HEK293T (cell line): ENCODE data around the gene DTHD1.

Source experiments
- CTCF ChIA-PET: fragments of 350-600 bp; formaldehyde crosslinking; extraction: SDS; loops from one replicate; lab custom pipeline; 2021; ENCODE audit warnings: antibody characterized with exemption, inconsistent platforms; lab: Yijun Ruan, JAX
- POLR2A ChIA-PET: fragments of 350-600 bp; formaldehyde crosslinking; extraction: SDS; loops from one replicate; lab custom pipeline; 2020; ENCODE audit warnings: antibody characterized with exemption, inconsistent platforms; lab: Yijun Ruan, JAX
- DNase-seq: peaks from one replicate; pipeline ENCODE4 v3.0.0; 2012; ENCODE audit warnings: mixed read lengths; ENCODE audit errors: extremely low spot score
- ARNT ChIP-seq: fragments of 450-650 bp; IDR thresholded peaks from 2 replicates; pipeline ENCODE4 v1.6.1; 2017; ENCODE audit warnings: mild to moderate bottlenecking
- BHLHE40 ChIP-seq: fragments of 450-650 bp; IDR thresholded peaks from 2 replicates; pipeline ENCODE4 v1.6.1; 2016; ENCODE audit warnings: mild to moderate bottlenecking, moderate library complexity, borderline replicate concordance
- CTBP1 ChIP-seq: fragments of 450-650 bp; IDR thresholded peaks from 2 replicates; pipeline ENCODE4 v1.6.1; 2016; ENCODE audit warnings: borderline replicate concordance
- ELF4 ChIP-seq: fragments of 450-650 bp; IDR thresholded peaks from 2 replicates; pipeline ENCODE4 v1.6.1; 2017; ENCODE audit warnings: antibody characterized with exemption
- FOXA1 ChIP-seq: fragments of 450-650 bp; IDR thresholded peaks from 2 replicates; pipeline ENCODE4 v1.6.1; 2016; ENCODE audit warnings: mild to moderate bottlenecking
- FOXK2 ChIP-seq: fragments of 450-650 bp; IDR thresholded peaks from 2 replicates; pipeline ENCODE4 v1.6.1; 2016; ENCODE audit warnings: mild to moderate bottlenecking
- FOXM1 ChIP-seq: fragments of 450-650 bp; IDR thresholded peaks from 2 replicates; pipeline ENCODE4 v1.6.1; 2017; ENCODE audit warnings: mild to moderate bottlenecking, borderline replicate concordance
- HDGF ChIP-seq: fragments of 450-650 bp; IDR thresholded peaks from 2 replicates; pipeline ENCODE4 v1.6.1; 2017; ENCODE audit warnings: antibody characterized with exemption, borderline replicate concordance
- L3MBTL2 ChIP-seq: fragments of 450-650 bp; conservative IDR thresholded peaks from 2 replicates; pipeline ENCODE4 v1.6.1; 2016; ENCODE audit warnings: mild to moderate bottlenecking
- LEF1 ChIP-seq: fragments of 450-650 bp; IDR thresholded peaks from 2 replicates; pipeline ENCODE4 v1.6.1; 2017; ENCODE audit warnings: mild to moderate bottlenecking, borderline replicate concordance
- NFRKB ChIP-seq: fragments of 450-650 bp; IDR thresholded peaks from 2 replicates; pipeline ENCODE4 v1.6.1; 2016; ENCODE audit warnings: mild to moderate bottlenecking, moderate library complexity
- SP1 ChIP-seq: fragments of 450-650 bp; IDR thresholded peaks from 2 replicates; pipeline ENCODE4 v1.6.1; 2017
- SUZ12 ChIP-seq: fragments of 450-650 bp; IDR thresholded peaks from 2 replicates; pipeline ENCODE4 v1.6.1; 2016; ENCODE audit warnings: mild to moderate bottlenecking
- TARDBP ChIP-seq: fragments of 450-650 bp; IDR thresholded peaks from 2 replicates; pipeline ENCODE4 v1.6.1; 2016
- ZNF384 ChIP-seq: fragments of 450-650 bp; IDR thresholded peaks from 2 replicates; pipeline ENCODE4 v1.6.1; 2016
- TF ChIP-seq, protein P1 (sequence below): fragments of 450-650 bp; IDR thresholded peaks from 2 replicates; pipeline ENCODE4 v1.6.1; 2016

Gene DTHD1

GRCh38 chr4:36277533-36277932 is 3.9 kb upstream of the DTHD1 start:
- no peak for DNase-seq
- no peak for TF ChIP-seq FOXM1
- no peak for TF ChIP-seq SP1
- no peak for TF ChIP-seq SUZ12
- TF ChIP-seq FOXK2 = no peak
- TF ChIP-seq ZNF384 = no peak
- no peak for TF ChIP-seq LEF1
- no peak for TF ChIP-seq ARNT
- TF ChIP-seq, protein P1, sequence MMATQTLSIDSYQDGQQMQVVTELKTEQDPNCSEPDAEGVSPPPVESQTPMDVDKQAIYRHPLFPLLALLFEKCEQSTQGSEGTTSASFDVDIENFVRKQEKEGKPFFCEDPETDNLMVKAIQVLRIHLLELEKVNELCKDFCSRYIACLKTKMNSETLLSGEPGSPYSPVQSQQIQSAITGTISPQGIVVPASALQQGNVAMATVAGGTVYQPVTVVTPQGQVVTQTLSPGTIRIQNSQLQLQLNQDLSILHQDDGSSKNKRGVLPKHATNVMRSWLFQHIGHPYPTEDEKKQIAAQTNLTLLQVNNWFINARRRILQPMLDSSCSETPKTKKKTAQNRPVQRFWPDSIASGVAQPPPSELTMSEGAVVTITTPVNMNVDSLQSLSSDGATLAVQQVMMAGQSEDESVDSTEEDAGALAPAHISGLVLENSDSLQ = no peak
- no peak for TF ChIP-seq ELF4
- TF ChIP-seq CTBP1 = no peak
- no peak for TF ChIP-seq L3MBTL2
- ChIA-PET CTCF (interaction anchor here (0.6 kb wide), 1 partner anchor 1675 kb away, joined by 4 read pairs; no protein-coding TSS in a partner anchor), POLR2A (no interaction called here)

GRCh38 chr4:36278789-36279188 is 2.6 kb upstream of the DTHD1 start:
- ChIA-PET CTCF (no interaction called here), POLR2A (no interaction called here)

DNA sequence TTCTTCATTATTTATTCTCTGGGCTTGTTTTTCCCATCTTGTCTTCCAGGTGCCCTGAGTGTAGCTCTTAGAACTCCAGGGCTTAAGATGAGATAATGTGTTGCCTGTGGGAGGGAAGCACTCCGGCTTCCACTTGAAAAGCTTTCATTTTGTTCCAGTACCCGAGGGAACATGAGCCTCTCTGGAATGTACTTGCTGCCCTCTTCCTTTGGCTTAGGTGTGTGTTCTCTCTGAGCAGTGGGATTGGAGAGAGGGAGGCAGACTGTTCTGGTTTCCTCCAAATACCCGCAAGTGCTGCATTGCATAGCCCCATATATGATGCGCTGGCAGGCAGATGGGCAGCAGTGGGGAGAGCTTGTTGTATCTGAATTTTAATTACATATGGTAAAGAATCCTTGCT is 861 bp upstream of the DTHD1 start:
- TF ChIP-seq L3MBTL2 (no peak), ARNT (no peak), SP1 (no peak), CTBP1 (no peak), ELF4 (no peak), LEF1 (no peak), ZNF384 (no peak), SUZ12 (no peak), FOXM1 (no peak), HDGF (no peak), FOXK2 (no peak), TARDBP (no peak), NFRKB (no peak), FOXA1 (no peak), BHLHE40 (no peak)
- TF ChIP-seq, protein P1 = no peak
- POLR2A ChIA-PET = no interaction called here
- CTCF ChIA-PET = no interaction called here
- DNase-seq = no peak

More at GRCh38 chr4:36278789-36279188, 2.6 kb upstream of the DTHD1 start:
- no peak for DNase-seq
- TF ChIP-seq SUZ12 = no peak
- TF ChIP-seq, protein P1 = no peak
- TF ChIP-seq ELF4 = no peak
- TF ChIP-seq HDGF = no peak
- TF ChIP-seq TARDBP = no peak
- no peak for TF ChIP-seq SP1
- TF ChIP-seq FOXM1 = no peak
- no peak for TF ChIP-seq FOXK2
- TF ChIP-seq LEF1 = no peak
- no peak for TF ChIP-seq BHLHE40
- TF ChIP-seq CTBP1 = no peak
- TF ChIP-seq L3MBTL2 = no peak

- CTCF ChIA-PET = no interaction called here
- TF ChIP-seq FOXM1 (no peak), TARDBP (no peak), NFRKB (no peak), BHLHE40 (no peak), LEF1 (no peak)
- DNase-seq = no peak
- POLR2A ChIA-PET = no interaction called here
Measured at GRCh38 chr4:36282503-36283030, 1.2 kb downstream of the DTHD1 start.

DNA sequence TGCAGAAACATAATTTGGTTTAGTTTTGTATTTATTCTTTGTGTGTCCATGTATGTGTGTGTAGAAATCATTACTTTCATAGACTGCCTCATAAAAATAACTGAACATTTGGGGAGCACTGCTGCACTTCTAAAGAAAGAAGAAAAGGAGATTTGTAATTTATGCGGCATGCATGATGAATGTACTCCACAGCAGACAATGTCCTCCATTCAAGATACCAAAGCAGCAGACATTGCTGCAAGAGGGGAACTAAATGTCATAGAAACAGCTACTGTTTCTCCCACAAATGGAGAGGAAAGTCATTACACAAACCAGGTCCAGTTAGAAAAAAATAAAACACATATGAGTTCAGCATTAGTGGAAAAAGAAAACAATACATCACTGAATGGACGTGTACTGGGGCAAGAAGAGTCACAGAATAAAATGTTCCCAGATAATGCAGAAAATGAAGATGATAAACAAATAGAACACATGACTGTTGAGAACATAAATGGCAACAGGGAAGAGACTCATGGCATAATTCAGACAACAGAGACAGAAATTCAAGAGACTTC is 2.6 kb downstream of the DTHD1 start:
- CTCF ChIA-PET = no interaction called here
- DNase-seq = no peak
- POLR2A ChIA-PET = no interaction called here
- TF ChIP-seq ELF4 (no peak), FOXK2 (no peak), LEF1 (no peak), L3MBTL2 (no peak), ARNT (no peak), HDGF (no peak), FOXA1 (no peak), SP1 (no peak), FOXM1 (no peak), BHLHE40 (no peak), NFRKB (no peak), SUZ12 (no peak), TARDBP (no peak)
- TF ChIP-seq, protein P1 = no peak
